ENCODE measurements around the gene NDFIP1.

DNA sequence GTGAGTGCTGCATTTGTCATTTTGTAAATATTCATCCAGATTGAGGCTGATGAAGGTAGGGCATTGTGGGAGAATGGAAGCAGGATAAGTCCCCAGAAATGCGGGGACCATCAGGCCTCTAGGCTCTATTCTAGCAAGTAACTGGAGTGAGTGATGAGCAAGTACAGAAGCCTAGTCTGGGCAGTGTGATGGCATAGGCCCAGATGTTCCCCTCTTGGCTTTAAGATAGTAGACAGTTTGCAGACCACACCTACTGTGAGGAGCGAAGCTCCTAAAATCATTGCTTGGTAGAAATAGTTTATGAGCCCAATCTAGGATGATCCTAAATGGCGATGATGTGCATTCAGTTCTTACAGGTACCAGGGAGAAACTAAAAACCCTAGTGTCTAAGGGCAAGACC lies 24.3 kb downstream of the NDFIP1 start:
- TF ChIP-seq CTCF (IDR thresholded peaks at IDR 0.05; ENCODE audit: control extremely low read depth in 1 of 3, insufficient read depth in 1 of 3, low read depth in 1 of 3, low read length in 3 of 3): no peak
- TF ChIP-seq CREB1 (IDR thresholded peaks at IDR 0.05): no peak
- TF ChIP-seq CEBPB (IDR thresholded peaks at IDR 0.05; ENCODE audit: low read depth, low read length): no peak
- TF ChIP-seq MAX (IDR thresholded peaks at IDR 0.05): no peak
- no peak for TF ChIP-seq SP4 (IDR thresholded peaks at IDR 0.05; ENCODE audit: low read length)
- TF ChIP-seq TCF12 (IDR thresholded peaks at IDR 0.05; ENCODE audit: low read depth, low read length): no peak
- no peak for TF ChIP-seq TAF1 (IDR thresholded peaks at IDR 0.05; ENCODE audit: low read depth, low read length)
- TF ChIP-seq, protein P1, sequence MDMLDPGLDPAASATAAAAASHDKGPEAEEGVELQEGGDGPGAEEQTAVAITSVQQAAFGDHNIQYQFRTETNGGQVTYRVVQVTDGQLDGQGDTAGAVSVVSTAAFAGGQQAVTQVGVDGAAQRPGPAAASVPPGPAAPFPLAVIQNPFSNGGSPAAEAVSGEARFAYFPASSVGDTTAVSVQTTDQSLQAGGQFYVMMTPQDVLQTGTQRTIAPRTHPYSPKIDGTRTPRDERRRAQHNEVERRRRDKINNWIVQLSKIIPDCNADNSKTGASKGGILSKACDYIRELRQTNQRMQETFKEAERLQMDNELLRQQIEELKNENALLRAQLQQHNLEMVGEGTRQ (IDR thresholded peaks at IDR 0.05; ENCODE audit: low read length): no peak
- TF ChIP-seq RFX5 (IDR thresholded peaks at IDR 0.05; ENCODE audit: borderline replicate concordance, low read depth, low read length): no peak
- TF ChIP-seq POLR2A (IDR thresholded peaks at IDR 0.05; ENCODE audit: control extremely low read depth in 1 of 2, low read depth in 2 of 2, low read length in 2 of 2): no peak
- no peak for TF ChIP-seq POLR2AphosphoS5 (IDR thresholded peaks at IDR 0.05; ENCODE audit: low read depth, low read length)
